HL-60/S4 (cell line): ENCODE measurements around the gene HNRNPA3.
"Not testable (repeated sequence)": the region's sequence is repeated elsewhere in the genome, so short reads cannot be mapped to it uniquely, and the experiment has no call there.

Source experiments
- in situ Hi-C: fragments of 300-500 bp; cut with MboI; formaldehyde crosslinking; loops from 2 replicates; pipeline ENCODE4 v1.14.3; 2022; ENCODE audit warnings: low sequenced_read_pairs

Gene HNRNPA3

GRCh38 chr2:177187631-177188312, 24.8 kb upstream of the HNRNPA3 start:
- in situ Hi-C loops = no loop called here

DNA sequence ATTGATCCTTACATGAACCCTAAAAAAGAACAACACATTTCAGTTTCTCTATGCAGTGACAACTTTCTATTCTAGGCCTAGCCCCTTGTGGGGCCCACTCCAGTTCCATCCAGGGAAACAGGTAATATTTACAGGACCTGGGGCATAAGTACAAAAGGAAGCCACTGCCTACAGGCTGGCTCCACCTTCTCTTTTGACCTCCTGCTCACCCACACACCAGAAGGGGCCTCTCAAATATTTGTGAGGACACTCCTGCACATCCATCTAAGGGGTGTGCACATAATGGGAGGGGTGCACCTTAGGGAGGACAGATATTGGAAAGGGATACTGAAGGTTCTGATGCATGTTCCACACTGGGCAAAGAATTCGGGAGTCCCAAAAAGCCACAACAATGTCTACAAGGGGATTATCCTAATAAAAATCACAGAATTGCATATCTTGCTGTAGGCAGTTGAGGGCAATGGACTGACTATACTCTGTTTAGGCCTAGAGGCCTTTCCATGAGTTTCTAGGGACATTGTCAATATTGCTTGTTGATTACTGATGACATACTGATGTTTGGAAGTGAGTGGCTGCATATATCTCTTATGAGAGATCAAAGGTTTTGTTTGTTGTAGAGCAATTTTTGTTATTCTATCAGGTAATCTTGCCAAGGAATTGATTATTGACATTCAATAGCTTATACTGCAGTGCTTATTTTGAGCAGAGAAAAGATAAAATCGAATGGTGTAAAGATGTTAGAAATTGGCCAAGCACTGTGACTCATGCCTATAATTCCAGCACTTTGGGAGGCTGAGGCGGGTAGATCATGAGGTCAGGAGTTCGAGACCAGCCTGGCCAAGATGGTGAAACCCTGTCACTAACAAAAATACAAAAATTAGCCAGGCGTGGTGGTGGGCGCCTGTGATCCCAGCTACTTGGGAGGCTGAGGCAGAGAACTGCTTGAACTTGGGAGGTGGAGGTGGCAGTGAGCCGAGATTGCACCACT, 23.8 kb upstream of the HNRNPA3 start:
- in situ Hi-C loops = no loop called here

GRCh38 chr2:177190941-177191340, 21.7 kb upstream of the HNRNPA3 start:
- in situ Hi-C loops = no loop called here

DNA sequence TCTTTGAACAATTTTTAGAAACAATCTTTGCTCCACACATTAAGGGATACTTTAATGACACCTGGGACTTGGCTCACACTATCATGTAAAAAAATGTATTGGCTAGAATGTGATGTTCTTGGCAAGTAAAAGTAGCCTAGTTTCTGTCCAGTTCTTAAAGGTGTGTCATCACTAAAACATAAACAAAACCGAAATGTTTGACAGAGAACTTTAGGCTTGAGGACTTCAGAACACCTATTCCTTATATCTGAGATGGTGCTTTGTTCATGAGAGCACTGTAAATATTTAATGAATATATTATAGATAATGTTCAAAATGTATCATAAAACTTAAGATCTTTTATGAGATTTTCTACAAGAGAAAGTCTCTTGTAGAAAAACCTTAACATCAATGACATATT, 19.8 kb upstream of the HNRNPA3 start:
- in situ Hi-C loops = no loop called here

DNA sequence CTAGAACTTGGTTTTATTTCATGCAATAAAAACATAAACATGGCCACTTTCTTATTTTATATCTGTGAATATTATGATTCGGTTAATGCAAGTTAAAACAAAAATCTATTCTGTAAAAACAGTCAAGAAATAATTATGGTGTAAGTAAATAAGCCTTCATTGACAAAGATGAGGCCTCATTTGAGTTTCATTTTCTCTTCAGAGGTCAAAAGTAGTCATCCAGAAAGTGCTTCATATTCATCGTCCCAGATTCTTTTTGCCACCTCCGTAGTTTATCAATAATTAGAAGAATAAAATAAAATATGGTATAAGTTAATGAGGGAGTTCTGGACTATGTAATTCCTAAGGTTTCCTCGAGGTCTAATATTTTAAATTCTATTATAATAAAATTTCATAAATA, 19.4 kb upstream of the HNRNPA3 start:
- in situ Hi-C loops = no loop called here

- in situ Hi-C loops = no loop called here
These were observed 17.4 kb upstream of the HNRNPA3 start for GRCh38 chr2:177195194-177195593.

DNA sequence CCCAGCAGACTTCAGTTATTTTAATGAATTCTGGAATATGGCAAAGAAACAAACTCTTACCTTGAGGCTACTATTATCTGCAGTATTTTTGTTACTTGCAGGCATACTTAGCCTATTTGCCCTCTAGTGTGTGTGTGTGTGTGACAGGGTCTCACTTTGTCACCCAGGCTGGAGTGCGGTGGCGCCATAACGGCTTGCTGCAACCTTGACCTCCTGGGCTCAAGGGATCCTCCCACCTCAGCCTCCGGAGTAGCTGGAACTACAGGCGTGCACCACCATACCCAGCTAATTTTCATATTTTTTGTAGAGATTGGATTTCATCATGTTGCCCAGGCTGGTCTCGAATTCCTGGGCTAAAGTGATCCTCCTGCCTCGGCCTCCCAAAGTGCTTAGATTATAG, 12.2 kb upstream of the HNRNPA3 start:
- in situ Hi-C loops = not testable (repeated sequence)

DNA sequence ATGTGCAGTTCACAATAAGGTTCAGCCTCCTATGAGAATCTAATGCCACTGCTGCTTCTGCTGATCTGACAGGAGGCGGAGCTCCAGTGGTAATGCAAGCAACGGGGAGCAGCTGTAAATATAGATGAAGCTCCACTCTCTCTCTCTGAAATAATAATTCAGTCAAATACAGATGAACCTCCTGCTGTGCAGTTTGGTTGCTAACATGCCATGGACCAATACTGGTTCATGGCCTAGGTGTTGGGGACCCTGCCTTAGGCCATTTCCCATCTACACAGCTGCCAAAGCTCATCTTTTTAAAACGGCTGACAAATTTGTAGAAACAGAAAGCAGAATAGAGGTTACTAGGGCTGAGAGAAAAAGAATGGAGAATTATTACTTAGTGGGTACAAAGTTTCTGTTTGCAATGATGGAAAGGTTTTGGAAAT, 10.7 kb upstream of the HNRNPA3 start:
- in situ Hi-C loops = no loop called here

GRCh38 chr2:177204417-177204816, 8.2 kb upstream of the HNRNPA3 start:
- in situ Hi-C loops = no loop called here

DNA sequence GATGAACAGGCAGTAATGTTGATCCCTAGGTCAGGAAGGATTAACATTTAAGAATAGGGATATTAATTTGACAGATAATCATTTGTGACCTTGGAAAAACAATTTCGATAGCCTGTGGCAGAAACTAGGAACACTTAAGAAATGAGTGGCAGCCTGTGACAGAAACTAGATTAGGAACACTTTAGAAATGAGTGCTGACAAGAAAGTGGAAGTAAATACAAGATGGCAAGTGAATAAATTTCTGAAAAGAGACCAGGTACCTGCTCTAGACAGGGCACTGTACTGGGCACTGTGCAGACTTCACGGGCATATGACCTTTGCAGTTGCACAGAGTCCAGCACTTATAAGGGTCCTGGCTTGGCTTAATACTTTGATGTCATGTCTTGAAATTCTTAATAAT, 5.5 kb upstream of the HNRNPA3 start:
- in situ Hi-C loops = no loop called here

- in situ Hi-C loops = no loop called here
These were observed 1.4 kb upstream of the HNRNPA3 start for GRCh38 chr2:177211169-177211568.

GRCh38 chr2:177211576-177212105, 953 bp upstream of the HNRNPA3 start:
- in situ Hi-C loops = no loop called here

GRCh38 chr2:177212891-177213856, 580 bp downstream of the HNRNPA3 start:
- in situ Hi-C loops = no loop called here

DNA sequence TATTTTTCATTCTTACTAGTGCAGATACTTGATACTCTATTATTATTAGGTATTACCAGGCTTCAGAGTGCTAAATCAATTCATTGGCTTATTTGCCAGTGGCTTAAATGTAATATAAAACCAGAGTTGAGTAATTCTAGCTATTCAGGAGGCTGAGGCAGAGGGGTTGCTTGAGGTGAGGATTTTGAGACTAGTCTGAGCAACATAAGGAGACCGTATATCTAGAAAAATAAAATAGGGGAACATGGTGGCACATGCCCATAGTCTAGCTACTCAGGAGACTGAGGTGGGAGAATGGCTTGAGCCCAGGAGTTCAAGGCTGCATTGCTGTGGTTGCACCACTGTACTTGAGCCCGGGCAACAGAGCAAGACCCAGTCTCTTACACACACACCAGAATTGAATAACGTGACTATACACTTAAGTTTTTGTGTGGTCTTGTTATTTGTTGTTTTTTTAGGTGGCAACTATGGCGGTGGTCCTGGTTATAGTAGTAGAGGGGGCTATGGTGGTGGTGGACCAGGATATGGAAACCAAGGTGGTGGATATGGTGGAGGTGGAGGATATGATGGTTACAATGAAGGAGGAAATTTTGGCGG, 4.8 kb downstream of the HNRNPA3 start:
- in situ Hi-C loops = no loop called here

- in situ Hi-C loops = not testable (repeated sequence)
These were observed 7.2 kb downstream of the HNRNPA3 start for GRCh38 chr2:177219787-177220186.

GRCh38 chr2:177221534-177221933, 8.9 kb downstream of the HNRNPA3 start:
- in situ Hi-C loops = no loop called here

DNA sequence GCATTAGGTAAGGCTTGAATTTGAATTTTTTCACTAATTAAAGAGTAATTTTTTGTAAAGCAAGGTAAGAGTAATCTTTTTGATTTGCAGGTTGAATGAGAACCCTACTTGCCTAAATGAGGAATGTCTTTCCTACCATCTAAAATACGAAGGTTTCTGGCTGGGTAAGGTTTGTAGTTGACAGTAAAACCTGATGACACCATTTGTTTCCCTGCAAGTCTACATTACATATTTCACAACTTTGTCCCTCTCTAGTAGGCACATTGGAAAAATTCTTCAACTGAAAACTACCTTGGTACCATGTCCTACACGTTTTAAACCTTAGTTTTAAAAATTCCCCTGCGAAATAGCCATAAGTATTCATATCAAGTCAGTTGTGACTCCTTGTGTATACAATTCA, 9.4 kb downstream of the HNRNPA3 start:
- in situ Hi-C loops = no loop called here

GRCh38 chr2:177223436-177223835, 10.8 kb downstream of the HNRNPA3 start:
- in situ Hi-C loops = not testable (repeated sequence)

DNA sequence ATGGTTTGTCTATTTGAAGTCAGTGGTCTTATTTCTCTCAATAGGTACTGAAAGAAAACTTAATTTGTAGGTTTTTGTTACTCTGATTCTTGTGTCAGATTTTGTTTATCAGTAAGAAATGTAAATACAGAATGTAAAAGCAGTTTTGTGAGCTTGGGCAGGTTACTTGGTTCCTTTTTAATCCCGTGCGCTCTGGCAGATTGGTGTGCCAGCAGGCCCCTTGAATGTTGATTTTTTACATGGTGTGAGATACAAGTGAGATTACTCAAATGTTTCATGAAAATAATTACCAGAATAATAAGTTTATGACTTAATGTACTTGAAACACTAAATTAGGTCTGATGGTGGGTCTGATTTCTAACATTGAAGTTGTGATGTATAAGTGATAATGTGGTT, 13.4 kb downstream of the HNRNPA3 start:
- in situ Hi-C loops = no loop called here
